Measurements from ENCODE around the gene RAB11FIP5.

The RAB11FIP5 gene

GRCh38 chr2:73109431-73110167 lies 3.1 kb downstream of the RAB11FIP5 start:
- TF ChIP-seq CTCF (conservative IDR thresholded peaks at IDR 0.05; ENCODE audit: low read length), result no peak
- peak overlapping the region; percentile 91 for H3K4me3 ChIP-seq (ENCODE audit: low read length)
- no peak for DNase-seq (ENCODE audit: low read depth)

- peak; percentile 65 for DNase-seq (ENCODE audit: low read depth)
- TF ChIP-seq CTCF (conservative IDR thresholded peaks at IDR 0.05; ENCODE audit: low read length), result no peak
- H3K4me3 ChIP-seq (ENCODE audit: low read length), result no peak overlapping the region
Observed at GRCh38 chr2:73107211-73107926, 5.4 kb downstream of the RAB11FIP5 start.

DNA sequence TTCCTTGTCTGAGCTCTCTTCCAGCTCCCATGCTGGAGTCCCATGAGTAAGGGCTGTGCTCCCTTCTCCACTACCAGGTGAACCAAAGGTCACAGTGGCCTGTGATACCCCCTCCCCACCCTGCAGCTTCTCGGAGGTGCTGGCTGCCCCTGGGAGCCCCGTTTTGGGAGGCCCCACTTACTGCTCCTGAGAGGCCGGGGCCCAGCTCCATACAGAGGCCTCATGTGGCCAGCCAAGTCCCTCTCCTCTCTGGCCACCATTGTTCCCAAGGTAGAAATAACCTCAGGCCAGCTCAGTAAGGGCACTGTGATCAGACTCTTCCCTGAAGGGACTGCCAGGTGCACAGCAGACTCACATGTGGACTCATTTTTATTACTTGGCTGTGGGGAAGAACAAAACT lies 6.0 kb downstream of the RAB11FIP5 start:
- DNase-seq (ENCODE audit: low read depth), result no peak
- H3K4me3 ChIP-seq (ENCODE audit: low read length), result no peak overlapping the region
- no peak for TF ChIP-seq CTCF (conservative IDR thresholded peaks at IDR 0.05; ENCODE audit: low read length)

- no peak overlapping the region for H3K4me3 ChIP-seq (ENCODE audit: low read length)
- DNase-seq (ENCODE audit: low read depth), result no peak
- TF ChIP-seq CTCF (conservative IDR thresholded peaks at IDR 0.05; ENCODE audit: low read length), result no peak
Observed at GRCh38 chr2:73105511-73105971, 7.2 kb downstream of the RAB11FIP5 start.

GRCh38 chr2:73104933-73105332 lies 7.8 kb downstream of the RAB11FIP5 start:
- DNase-seq (ENCODE audit: low read depth), result no peak
- no peak overlapping the region for H3K4me3 ChIP-seq (ENCODE audit: low read length)
- TF ChIP-seq CTCF (conservative IDR thresholded peaks at IDR 0.05; ENCODE audit: low read length), result no peak

DNA sequence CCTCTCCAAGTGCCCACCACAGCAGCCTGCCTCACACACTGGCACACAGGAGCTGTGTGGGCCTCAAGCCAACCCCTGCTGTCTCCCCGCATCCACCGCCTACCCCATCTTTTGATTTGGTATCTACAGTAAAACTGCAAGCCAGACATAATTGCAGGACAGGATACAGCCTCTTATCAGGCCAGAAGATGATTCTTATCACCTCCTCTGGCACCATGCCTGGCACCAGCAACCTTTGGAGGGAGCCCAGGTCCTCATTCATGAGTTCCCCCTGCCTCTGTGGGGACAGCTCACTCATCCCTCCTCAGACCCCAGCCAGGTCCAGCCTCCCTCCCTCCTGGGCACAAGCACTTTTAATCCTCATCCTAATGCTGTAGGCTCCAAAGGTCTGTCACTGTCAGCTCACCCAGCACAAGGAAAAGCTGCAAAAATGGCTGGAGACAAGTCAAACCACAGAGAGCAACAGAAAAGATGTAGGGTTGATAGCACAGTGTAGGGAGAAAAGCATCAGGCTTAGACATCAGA lies 9.7 kb downstream of the RAB11FIP5 start:
- TF ChIP-seq CTCF (conservative IDR thresholded peaks at IDR 0.05; ENCODE audit: low read length), result no peak
- H3K4me3 ChIP-seq (ENCODE audit: low read length), result no peak overlapping the region
- no peak for DNase-seq (ENCODE audit: low read depth)

All from AG10803 (cell line).